Testis (tissue), 2 donors: ENCODE data around the gene ZNRF2.

Experiments used
- POLR2A ChIP-seq: fragments of 450-650 bp; IDR thresholded peaks from one replicate; pipeline ENCODE4 v1.6.1; 2017; ENCODE audit warnings: antibody characterized with exemption, mild to moderate bottlenecking, moderate library complexity
- TF ChIP-seq, protein P1 (sequence below), 3 experiments: fragments of 450-650 bp in 2 of 3; fragments of 200-600 bp in 1 of 3; sonication (generic) in 1 of 3; IDR thresholded peaks; one replicate each; pipeline ENCODE4 v1.5.1; 2016 to 2019; ENCODE audit warnings: antibody characterized with exemption in 3 of 3, mild to moderate bottlenecking in 2 of 3, moderate library complexity in 1 of 3

DNA sequence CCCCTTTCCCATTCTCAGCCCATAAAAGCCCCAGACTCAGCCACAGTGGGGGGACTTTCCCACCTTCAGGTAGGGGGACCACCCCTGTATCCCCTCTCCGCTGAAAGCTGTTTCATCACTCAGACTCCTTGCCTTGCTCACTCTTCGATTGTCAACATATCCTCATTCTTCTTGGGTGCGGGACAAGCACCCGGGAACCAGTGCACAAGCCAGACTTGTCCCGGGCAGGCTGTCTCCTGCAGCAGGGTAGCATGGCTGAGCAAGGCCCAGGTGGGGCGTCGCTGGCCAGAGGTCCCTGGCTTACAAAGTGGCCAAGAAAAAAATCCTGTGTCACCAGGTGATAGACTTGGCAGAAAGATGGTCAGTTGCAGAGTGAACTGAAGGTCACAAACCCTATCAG lies 129.5 kb downstream of the ZNRF2 start:
- no peak for TF ChIP-seq POLR2A
- TF ChIP-seq, protein P1, sequence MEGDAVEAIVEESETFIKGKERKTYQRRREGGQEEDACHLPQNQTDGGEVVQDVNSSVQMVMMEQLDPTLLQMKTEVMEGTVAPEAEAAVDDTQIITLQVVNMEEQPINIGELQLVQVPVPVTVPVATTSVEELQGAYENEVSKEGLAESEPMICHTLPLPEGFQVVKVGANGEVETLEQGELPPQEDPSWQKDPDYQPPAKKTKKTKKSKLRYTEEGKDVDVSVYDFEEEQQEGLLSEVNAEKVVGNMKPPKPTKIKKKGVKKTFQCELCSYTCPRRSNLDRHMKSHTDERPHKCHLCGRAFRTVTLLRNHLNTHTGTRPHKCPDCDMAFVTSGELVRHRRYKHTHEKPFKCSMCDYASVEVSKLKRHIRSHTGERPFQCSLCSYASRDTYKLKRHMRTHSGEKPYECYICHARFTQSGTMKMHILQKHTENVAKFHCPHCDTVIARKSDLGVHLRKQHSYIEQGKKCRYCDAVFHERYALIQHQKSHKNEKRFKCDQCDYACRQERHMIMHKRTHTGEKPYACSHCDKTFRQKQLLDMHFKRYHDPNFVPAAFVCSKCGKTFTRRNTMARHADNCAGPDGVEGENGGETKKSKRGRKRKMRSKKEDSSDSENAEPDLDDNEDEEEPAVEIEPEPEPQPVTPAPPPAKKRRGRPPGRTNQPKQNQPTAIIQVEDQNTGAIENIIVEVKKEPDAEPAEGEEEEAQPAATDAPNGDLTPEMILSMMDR (IDR thresholded peaks at IDR 0.05) = no peak
